ENCODE results near the gene ST7.

The ST7 gene

DNA sequence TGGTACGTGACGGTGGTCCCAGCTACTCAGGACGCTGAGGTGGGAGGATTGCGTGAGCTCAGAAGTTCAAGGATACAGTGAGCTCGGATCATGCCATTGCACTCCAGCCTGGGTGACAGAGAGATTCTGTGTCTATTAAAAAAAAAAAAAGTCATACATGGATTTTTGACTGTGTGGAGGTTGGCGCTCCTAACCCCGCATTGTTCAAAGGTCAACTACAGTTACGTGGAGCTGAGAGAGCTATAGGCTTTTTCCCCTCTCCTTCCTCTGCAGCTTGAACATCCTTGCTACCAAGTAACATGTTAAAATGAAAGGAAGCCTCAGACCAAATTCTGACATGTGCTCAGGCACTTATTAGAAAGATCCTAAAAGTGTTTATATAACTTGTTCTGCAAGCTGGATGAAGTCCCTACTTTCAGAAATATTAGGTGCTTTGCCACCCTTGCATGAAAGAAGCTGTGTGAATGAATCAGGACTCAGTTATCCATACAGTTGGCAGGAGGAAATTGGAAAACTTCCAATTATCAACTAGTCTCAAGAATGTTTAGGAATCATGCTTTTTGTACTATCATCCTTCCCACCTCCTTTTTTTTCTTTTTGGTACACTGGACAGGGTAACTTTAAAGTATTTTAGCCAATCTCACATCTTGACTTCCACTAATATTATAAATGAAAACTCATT is 12.5 kb upstream of the ST7 start:
- no peak for DNase-seq (ENCODE audit: extremely low read depth, insufficient read length)
- H3K4me3 ChIP-seq (replicated peaks; ENCODE audit: low read depth, low read length): no peak overlapping the region
- TF ChIP-seq, protein P1, sequence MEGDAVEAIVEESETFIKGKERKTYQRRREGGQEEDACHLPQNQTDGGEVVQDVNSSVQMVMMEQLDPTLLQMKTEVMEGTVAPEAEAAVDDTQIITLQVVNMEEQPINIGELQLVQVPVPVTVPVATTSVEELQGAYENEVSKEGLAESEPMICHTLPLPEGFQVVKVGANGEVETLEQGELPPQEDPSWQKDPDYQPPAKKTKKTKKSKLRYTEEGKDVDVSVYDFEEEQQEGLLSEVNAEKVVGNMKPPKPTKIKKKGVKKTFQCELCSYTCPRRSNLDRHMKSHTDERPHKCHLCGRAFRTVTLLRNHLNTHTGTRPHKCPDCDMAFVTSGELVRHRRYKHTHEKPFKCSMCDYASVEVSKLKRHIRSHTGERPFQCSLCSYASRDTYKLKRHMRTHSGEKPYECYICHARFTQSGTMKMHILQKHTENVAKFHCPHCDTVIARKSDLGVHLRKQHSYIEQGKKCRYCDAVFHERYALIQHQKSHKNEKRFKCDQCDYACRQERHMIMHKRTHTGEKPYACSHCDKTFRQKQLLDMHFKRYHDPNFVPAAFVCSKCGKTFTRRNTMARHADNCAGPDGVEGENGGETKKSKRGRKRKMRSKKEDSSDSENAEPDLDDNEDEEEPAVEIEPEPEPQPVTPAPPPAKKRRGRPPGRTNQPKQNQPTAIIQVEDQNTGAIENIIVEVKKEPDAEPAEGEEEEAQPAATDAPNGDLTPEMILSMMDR (IDR thresholded peaks at IDR 0.05; ENCODE audit: insufficient read depth, low read length, poor library complexity, severe bottlenecking): no peak
- H3K36me3 ChIP-seq (ENCODE audit: control insufficient read depth, insufficient read depth, low read length): no peaks in the 10 kb centered on the region
- H3K27me3 ChIP-seq (replicated peaks; ENCODE audit: control insufficient read depth, insufficient read depth, low read length): no peaks in the 10 kb centered on the region

DNA sequence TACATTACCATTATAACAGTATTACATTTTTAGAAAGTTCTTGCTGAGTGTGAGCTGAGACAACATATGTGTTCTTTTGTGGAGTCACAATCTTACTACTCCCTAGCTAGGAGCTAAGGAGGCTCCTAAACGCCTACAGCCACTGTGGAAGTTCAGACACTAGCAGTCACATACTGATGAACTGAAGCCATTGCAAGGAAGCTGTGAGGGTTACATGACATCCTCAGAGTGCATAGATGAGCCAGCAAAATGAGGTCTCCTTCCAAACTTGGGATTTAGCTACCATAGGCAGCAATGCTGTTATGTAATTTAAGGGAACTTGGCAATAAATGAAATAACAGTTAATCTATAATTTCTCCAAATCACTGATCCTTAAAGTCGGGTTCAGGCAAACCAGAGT is 10.8 kb upstream of the ST7 start:
- TF ChIP-seq, protein P1 (IDR thresholded peaks at IDR 0.05; ENCODE audit: insufficient read depth, low read length, poor library complexity, severe bottlenecking): no peak
- no peak for DNase-seq (ENCODE audit: extremely low read depth, insufficient read length)
- Histone ChIP-seq H3K27me3 (replicated peaks; ENCODE audit: control insufficient read depth, insufficient read depth, low read length) (no peaks in the 10 kb centered on the region), H3K4me3 (replicated peaks; ENCODE audit: low read depth, low read length) (no peak overlapping the region), H3K36me3 (ENCODE audit: control insufficient read depth, insufficient read depth, low read length) (no peaks in the 10 kb centered on the region)

DNA sequence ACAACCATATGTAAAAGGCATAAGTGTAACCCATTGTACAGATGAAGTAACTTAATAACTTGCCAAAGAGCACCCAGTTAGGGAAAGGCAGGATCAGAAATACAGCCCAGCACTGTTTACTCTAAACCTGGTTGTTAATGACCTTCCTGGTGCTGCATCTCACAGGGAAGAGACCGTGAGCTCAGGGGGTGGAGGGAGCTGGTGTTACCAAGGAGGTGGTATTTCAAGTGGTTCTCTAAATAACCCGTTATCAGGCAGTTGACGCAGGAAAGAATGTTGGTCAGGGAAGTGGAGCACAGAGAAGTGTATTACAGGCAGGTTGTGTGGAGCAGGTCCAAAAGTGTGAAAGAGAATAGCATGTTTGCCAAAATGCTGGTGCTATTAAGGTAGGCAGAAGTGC is 4.4 kb upstream of the ST7 start:
- no peaks in the 10 kb centered on the region for H3K36me3 ChIP-seq (ENCODE audit: control insufficient read depth, insufficient read depth, low read length)
- no peak for DNase-seq (ENCODE audit: extremely low read depth, insufficient read length)
- no peaks in the 10 kb centered on the region for H3K27me3 ChIP-seq (replicated peaks; ENCODE audit: control insufficient read depth, insufficient read depth, low read length)
- H3K4me3 ChIP-seq (replicated peaks; ENCODE audit: low read depth, low read length): no peak overlapping the region
- TF ChIP-seq, protein P1 (IDR thresholded peaks at IDR 0.05; ENCODE audit: insufficient read depth, low read length, poor library complexity, severe bottlenecking): no peak

DNA sequence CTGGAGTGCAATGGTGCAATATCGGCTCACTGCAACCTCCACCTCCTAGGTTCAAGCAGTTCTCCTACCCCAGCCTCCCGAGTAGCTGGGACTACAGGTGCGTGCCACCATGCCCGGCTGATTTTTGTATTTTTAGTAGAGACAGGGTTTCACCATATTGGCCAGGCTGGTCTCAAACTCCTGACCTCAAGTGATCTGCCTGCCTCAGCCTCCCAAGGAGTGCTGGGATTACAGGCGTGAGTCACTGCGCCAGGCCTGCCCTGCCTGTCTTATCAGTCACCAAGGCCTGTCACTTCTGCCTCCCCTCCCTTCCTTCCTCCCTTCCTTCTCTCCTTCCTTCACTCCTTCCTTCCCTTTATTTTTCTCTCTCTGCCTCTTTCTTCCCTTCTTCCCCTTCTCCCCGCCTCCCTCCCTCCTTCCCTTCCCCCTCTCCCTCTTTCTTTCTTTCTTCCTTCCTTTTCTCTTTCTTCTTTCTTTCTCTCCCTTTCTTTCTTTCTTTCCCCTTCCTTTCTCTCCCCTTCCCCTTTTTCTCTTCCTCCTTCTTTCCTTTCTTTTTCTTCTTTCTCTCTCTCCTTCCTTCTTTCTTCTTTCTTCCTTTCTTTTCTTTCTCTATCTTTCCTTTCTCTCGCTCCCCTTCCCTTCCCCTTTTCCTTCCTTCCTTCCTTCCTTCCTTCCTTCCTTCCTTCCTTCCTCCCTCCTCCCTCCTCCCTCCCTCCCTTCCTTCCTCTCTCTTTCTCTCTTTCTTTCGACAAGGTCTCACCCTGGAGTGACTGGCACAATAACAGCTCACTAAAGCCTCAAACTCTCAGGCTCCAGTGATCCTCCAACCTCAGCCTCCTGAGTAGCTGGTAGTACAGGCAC is 3.1 kb upstream of the ST7 start:
- H3K36me3 ChIP-seq (ENCODE audit: control insufficient read depth, insufficient read depth, low read length): no peaks in the 10 kb centered on the region
- DNase-seq (ENCODE audit: extremely low read depth, insufficient read length): no peak
- TF ChIP-seq, protein P1 (IDR thresholded peaks at IDR 0.05; ENCODE audit: insufficient read depth, low read length, poor library complexity, severe bottlenecking): no peak

DNA sequence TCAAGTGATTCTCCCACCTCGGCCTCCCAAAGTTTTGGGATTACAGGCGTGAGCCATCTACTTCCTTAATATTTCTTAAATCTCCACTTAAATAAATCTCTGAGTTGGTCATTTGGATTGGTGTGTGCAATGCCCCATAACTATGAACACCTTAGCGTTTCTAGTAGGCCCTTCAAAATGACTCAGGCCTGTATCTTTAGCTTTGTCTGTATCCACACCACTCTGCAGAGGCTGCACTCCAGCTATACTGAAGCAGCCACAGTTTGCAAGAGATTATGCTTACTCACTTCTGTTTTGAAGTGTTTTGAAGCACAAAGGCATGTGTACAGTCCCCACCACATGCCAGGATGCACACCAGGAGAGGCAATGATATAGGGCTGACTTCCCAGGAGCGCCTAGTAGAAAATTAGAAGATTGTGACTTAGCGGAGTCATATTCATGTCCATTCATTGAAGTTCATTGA is 2.4 kb upstream of the ST7 start:
- H3K36me3 ChIP-seq (ENCODE audit: control insufficient read depth, insufficient read depth, low read length): no peaks in the 10 kb centered on the region
- DNase-seq (ENCODE audit: extremely low read depth, insufficient read length): no peak
- no peaks in the 10 kb centered on the region for H3K27me3 ChIP-seq (replicated peaks; ENCODE audit: control insufficient read depth, insufficient read depth, low read length)
- no peak overlapping the region for H3K4me3 ChIP-seq (replicated peaks; ENCODE audit: low read depth, low read length)
- TF ChIP-seq, protein P1 (IDR thresholded peaks at IDR 0.05; ENCODE audit: insufficient read depth, low read length, poor library complexity, severe bottlenecking): no peak

More for the DNA sequence above, 3.1 kb upstream of the ST7 start:
- H3K4me3 ChIP-seq (replicated peaks; ENCODE audit: low read depth, low read length): no peak overlapping the region
- no peaks in the 10 kb centered on the region for H3K27me3 ChIP-seq (replicated peaks; ENCODE audit: control insufficient read depth, insufficient read depth, low read length)
